Adrenal gland (tissue), 12 donors: ENCODE data around the gene FAM216B. TPM values are rescaled to one million over a fixed set of nuclear protein-coding genes. Genes with fewer than 3 reads are reported as not detected.

Experiments used
- DNase-seq, 7 donors: peaks; one replicate each; pipeline ENCODE4 v3.0.0-alpha.2; 2019 to 2020
- H3K27ac ChIP-seq, 5 donors: fragments of 200-600 bp; sonication (generic) in 4 of 5; 1 replicate in 3 of 5; 2 replicates in 2 of 5; pipeline versions ENCODE4 v1.5.1 to v1.8.0; 2016 to 2020; ENCODE audit warnings: mild to moderate bottlenecking in 1 of 5
- H3K27me3 ChIP-seq: fragments of 200-600 bp; 2 replicates; pipeline ENCODE4 v1.8.0; 2021
- H3K36me3 ChIP-seq, 2 donors: fragments of 200-600 bp; replicated peaks in 1 of 2; 1 replicate in 1 of 2; 2 replicates in 1 of 2; pipeline versions ENCODE4 v1.5.1 to v1.8.0; 2018 to 2022
- H3K4me1 ChIP-seq, 2 donors: fragments of 200-600 bp; replicated peaks in 1 of 2; 1 replicate in 1 of 2; 2 replicates in 1 of 2; pipeline versions ENCODE4 v1.5.1 to v1.8.0; 2018 to 2021
- H3K4me3 ChIP-seq, 4 donors: fragments of 200-600 bp; sonication (generic) in 3 of 4; one replicate each; pipeline ENCODE4 v1.5.1; 2016 to 2018
- H3K9me3 ChIP-seq, 3 donors: fragments of 200-600 bp; sonication (generic) in 1 of 3; replicated peaks in 1 of 3; 1 replicate in 2 of 3; 2 replicates in 1 of 3; pipeline versions ENCODE4 v1.5.1 to v1.8.0; 2016 to 2021
- POLR2A ChIP-seq, 2 donors: fragments of 450-650 bp; IDR thresholded peaks; one replicate each; pipeline ENCODE4 v1.6.1; 2017; ENCODE audit warnings: antibody characterized with exemption in 2 of 2, mild to moderate bottlenecking in 2 of 2, moderate library complexity in 1 of 2
- WGBS, 4 donors: extraction: QIAGEN DNeasy Blood & Tissue Kit in 2 of 4; methylation state at CpG; one replicate each; pipeline versions ENCODE4 v1.1.5 to v1.1.7; 2013 to 2017; 5-methylcytosine and 5-hydroxymethylcytosine counted together
- intact Hi-C, 2 donors: fragments of 100-400 bp; cut with DNase I; formaldehyde crosslinking; loops; one replicate each; pipeline versions ENCODE4 v1.14.1 to v1.15.0; 2022 to 2023
- polyA plus RNA-seq, 3 donors: library from polyadenylated mRNA; stranded (reverse); fragments of 200-250 nt in 2 of 3; fragments of 350-450 nt in 1 of 3; fragmentation: Illumina TruSeq in 1 of 3; extraction: RNeasy Lipid Tissue Mini Kit (QIAGEN cat#74804) in 1 of 3; gene quantifications; one replicate each; pipeline ENCODE4 v1.2.3, GENCODE V29; 2013 to 2014
- total RNA-seq, 9 donors: library from RNA; depleted of rRNA in 4 of 9; stranded (reverse); fragments of >200 nt in 4 of 9; fragments of 120-200 nt in 1 of 9; fragmentation: NEBNext Ultra II Directional in 1 of 9; extraction: Animal tissue kit (Norgen Biotek cat#: 25700) in 1 of 9; gene quantifications; one replicate each; pipeline versions ENCODE4 v1.1.0 to v1.2.4, GENCODE V29; 2013 to 2023
- TF ChIP-seq, protein P1 (sequence below), 6 experiments: fragments of 450-650 bp in 4 of 6; fragments of 200-600 bp in 2 of 6; sonication (generic) in 1 of 6; IDR thresholded peaks; 1 replicate in 5 of 6; 2 replicates in 1 of 6; pipeline versions ENCODE4 v1.5.1 to v1.8.0; 2016 to 2021; ENCODE audit warnings: antibody characterized with exemption in 6 of 6, mild to moderate bottlenecking in 2 of 6, moderate library complexity in 1 of 6
- donor health status: healthy with polysubstance abuse.
- donor health status: Bipolar disorder and iron deficiency.
- donor health status: DM: yes; HTN: yes; CAD: no.
- donor health status: DM: no; HTN: no; CAD: no.
- donor health status: DM: no; HTN: no; CAD: no.
- donor health status: DM: yes; HTN: yes; CAD: no.

Gene FAM216B
- total and polyA plus RNA-seq, 12 donors, result not detected

DNA sequence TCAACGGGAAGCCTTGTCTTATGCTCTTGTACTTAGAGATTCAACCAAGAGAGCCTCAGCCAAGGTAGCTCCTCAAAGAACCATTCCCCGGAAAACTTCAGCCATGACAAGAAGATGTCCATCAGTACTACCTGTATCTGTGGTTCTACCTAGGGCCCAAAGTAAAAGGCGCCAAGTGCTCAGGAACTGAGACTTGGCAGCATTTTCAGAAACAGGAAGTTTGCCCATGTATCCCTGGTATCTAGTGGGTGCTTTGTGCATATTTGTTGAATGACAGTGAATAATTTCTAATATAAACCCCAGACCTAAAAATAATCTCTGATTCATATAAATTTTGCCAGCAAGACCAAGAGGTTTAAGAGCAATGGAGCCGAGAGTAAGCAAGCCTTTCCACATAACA, 7.2 kb downstream of the FAM216B start:
- no peaks in the 10 kb centered on the region for H3K27me3 ChIP-seq
- H3K36me3 ChIP-seq, result no peaks in the 10 kb centered on the region
- no peak for DNase-seq
- 91 to 97% (median 95%) methylated on average over 4 of the region's 4 CpGs for WGBS, 4 donors
- H3K4me3 ChIP-seq, result no peak overlapping the region
- intact Hi-C loops, result no loop called here
- TF ChIP-seq, protein P1, sequence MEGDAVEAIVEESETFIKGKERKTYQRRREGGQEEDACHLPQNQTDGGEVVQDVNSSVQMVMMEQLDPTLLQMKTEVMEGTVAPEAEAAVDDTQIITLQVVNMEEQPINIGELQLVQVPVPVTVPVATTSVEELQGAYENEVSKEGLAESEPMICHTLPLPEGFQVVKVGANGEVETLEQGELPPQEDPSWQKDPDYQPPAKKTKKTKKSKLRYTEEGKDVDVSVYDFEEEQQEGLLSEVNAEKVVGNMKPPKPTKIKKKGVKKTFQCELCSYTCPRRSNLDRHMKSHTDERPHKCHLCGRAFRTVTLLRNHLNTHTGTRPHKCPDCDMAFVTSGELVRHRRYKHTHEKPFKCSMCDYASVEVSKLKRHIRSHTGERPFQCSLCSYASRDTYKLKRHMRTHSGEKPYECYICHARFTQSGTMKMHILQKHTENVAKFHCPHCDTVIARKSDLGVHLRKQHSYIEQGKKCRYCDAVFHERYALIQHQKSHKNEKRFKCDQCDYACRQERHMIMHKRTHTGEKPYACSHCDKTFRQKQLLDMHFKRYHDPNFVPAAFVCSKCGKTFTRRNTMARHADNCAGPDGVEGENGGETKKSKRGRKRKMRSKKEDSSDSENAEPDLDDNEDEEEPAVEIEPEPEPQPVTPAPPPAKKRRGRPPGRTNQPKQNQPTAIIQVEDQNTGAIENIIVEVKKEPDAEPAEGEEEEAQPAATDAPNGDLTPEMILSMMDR (IDR thresholded peaks at IDR 0.05), result no peak
- no peak for TF ChIP-seq POLR2A (IDR thresholded peaks at IDR 0.05)
- no peak overlapping the region for H3K27ac ChIP-seq
- no peaks in the 10 kb centered on the region for H3K9me3 ChIP-seq
- no peaks in the 10 kb centered on the region for H3K4me1 ChIP-seq

DNA sequence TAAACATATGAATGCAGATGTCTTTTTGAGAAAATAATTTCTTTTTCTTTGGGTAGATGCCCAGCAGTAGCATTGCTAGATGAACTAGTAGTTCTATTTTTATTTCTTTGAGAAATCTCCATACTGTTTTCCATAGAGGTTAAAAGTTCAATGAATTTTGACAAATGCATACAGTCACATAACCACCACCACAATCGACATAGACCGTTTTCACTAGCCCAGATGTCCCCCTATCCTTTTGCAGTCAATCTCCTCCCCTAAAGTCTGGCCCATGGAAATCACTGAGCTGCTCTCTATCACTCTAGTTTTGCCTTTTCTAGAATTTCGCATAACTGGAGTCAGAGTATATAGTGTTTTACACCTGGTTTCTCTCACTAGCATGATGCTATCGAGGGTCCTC, 10.8 kb downstream of the FAM216B start:
- DNase-seq, result no peak
- Histone ChIP-seq H3K27me3 (no peaks in the 10 kb centered on the region), H3K4me3 (no peak overlapping the region), H3K9me3 (no peaks in the 10 kb centered on the region), H3K36me3 (no peaks in the 10 kb centered on the region), H3K27ac (no peak overlapping the region), H3K4me1 (no peaks in the 10 kb centered on the region)
- TF ChIP-seq, protein P1 (IDR thresholded peaks at IDR 0.05), result no peak
- no peak for TF ChIP-seq POLR2A (IDR thresholded peaks at IDR 0.05)
- whole genome bisulfite sequencing, 4 donors, result 77 to 85% (median 83%) methylated on average over 4 of the region's 4 CpGs
- intact Hi-C loops, result no loop called here

DNA sequence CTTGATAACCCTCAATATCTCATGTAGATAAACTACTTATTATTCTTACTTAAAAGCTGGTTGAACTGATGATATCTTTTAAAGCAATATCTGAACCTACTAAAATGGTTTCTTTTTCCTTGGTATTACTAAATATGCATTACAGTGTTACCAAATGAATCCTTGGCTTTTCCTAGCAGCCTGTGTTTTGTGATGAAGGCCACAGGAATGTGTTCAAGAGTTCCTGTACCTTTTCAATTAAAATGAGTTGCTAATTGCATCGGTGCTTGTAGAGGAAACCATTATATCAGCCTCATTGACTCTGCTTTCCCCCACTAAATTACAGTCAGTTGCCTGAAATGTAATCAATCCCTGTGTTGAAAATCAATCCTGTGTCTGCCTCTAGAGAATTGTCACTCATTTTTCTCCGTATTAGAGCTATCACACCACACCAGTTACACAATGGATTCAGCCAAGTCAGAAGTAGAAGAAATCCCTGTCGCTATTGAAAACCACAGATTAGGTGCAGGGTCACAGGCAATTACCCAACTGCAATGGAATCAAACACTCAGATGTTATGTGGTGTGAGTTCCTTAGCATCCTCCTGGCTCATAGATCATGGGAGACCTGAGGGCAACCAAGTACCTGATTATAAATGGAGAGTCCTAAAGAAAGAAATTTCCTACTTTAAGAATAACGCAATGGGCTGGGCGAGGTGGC, 13.3 kb downstream of the FAM216B start:
- no peaks in the 10 kb centered on the region for H3K9me3 ChIP-seq
- no peak overlapping the region for H3K4me3 ChIP-seq
- no peak for DNase-seq
- H3K27ac ChIP-seq, result no peak overlapping the region
- H3K36me3 ChIP-seq, result no peaks in the 10 kb centered on the region
- intact Hi-C loops, result no loop called here
- TF ChIP-seq, protein P1 (IDR thresholded peaks at IDR 0.05), result no peak
- no peak for TF ChIP-seq POLR2A (IDR thresholded peaks at IDR 0.05)
- 90 to 94% (median 93%) methylated on average over 5 of the region's 5 CpGs for WGBS, 4 donors
- no peaks in the 10 kb centered on the region for H3K27me3 ChIP-seq
- H3K4me1 ChIP-seq, result no peaks in the 10 kb centered on the region

DNA sequence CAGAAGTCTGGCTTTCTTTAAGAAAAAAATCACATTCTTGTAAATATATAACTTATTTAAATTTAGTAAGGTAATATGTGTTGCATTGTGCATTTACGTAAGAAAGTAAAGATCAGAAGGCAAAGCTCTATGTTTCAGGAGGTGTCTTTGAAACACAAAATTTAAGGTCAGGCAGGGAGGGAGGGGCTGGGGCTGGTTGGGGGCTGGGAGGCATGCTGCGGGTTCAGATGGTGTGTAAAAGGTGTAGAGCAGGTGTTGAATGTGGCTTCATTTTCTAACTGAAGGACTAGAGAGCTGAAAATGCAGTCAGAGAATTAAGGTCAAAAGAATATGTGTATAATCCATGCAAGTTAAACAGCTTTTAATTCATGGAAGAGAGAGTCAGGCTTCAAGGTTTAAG, 14.3 kb downstream of the FAM216B start:
- Histone ChIP-seq H3K27ac (no peak overlapping the region), H3K36me3 (no peaks in the 10 kb centered on the region), H3K4me3 (no peak overlapping the region), H3K27me3 (no peaks in the 10 kb centered on the region), H3K4me1 (no peaks in the 10 kb centered on the region), H3K9me3 (no peaks in the 10 kb centered on the region)
- DNase-seq, result no peak
- TF ChIP-seq, protein P1 (IDR thresholded peaks at IDR 0.05), result no peak
- TF ChIP-seq POLR2A (IDR thresholded peaks at IDR 0.05), result no peak
- WGBS, 4 donors, result 88 to 100% (median 94%) methylated on average over 2 of the region's 2 CpGs
- intact Hi-C loops, result no loop called here
